Peyer's patch (tissue), 4 donors: Measurements from ENCODE around the gene GADD45G.

Experiments used
- POLR2A ChIP-seq, 2 donors: fragments of 450-650 bp; IDR thresholded peaks; one replicate each; pipeline ENCODE4 v1.5.1; 2017; ENCODE audit warnings: antibody characterized with exemption in 2 of 2, mild to moderate bottlenecking in 2 of 2, moderate library complexity in 2 of 2
- TF ChIP-seq, protein P1 (sequence below), 6 experiments: fragments of 450-650 bp in 4 of 6; fragments of 200-600 bp in 2 of 6; sonication (generic) in 1 of 6; IDR thresholded peaks; one replicate each; pipeline ENCODE4 v1.5.1; 2017 to 2019; ENCODE audit warnings: antibody characterized with exemption in 6 of 6, mild to moderate bottlenecking in 3 of 6, moderate library complexity in 1 of 6

DNA sequence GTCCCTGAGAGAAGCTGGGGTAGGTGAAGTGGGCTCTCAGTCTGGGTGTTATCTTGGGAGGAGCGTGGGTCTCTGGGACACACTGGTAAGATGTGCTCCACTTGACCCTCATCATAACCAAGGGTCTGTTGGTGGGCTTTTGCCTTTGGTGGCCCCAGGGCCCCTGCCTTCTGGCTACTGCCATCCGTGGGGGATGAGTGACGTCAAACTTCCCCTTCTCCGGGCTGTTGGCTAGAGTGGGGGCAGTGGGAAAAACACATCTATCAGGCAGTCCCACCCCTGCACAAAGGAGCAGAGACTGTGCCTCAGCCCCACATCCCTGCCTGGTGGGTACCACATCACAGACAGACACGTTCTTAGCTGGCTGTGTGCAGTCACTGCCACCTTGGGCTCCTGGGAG, 35.1 kb downstream of the GADD45G start:
- TF ChIP-seq, protein P1, sequence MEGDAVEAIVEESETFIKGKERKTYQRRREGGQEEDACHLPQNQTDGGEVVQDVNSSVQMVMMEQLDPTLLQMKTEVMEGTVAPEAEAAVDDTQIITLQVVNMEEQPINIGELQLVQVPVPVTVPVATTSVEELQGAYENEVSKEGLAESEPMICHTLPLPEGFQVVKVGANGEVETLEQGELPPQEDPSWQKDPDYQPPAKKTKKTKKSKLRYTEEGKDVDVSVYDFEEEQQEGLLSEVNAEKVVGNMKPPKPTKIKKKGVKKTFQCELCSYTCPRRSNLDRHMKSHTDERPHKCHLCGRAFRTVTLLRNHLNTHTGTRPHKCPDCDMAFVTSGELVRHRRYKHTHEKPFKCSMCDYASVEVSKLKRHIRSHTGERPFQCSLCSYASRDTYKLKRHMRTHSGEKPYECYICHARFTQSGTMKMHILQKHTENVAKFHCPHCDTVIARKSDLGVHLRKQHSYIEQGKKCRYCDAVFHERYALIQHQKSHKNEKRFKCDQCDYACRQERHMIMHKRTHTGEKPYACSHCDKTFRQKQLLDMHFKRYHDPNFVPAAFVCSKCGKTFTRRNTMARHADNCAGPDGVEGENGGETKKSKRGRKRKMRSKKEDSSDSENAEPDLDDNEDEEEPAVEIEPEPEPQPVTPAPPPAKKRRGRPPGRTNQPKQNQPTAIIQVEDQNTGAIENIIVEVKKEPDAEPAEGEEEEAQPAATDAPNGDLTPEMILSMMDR (IDR thresholded peaks at IDR 0.05): no peak
- TF ChIP-seq POLR2A (IDR thresholded peaks at IDR 0.05): no peak
